ENCODE results near the gene ETF1.

The ETF1 gene

GRCh38 chr5:138560971-138561370 lies 17.9 kb upstream of the ETF1 start:
- no peak for DNase-seq

GRCh38 chr5:138559937-138560336 lies 16.9 kb upstream of the ETF1 start:
- no peak for DNase-seq

DNA sequence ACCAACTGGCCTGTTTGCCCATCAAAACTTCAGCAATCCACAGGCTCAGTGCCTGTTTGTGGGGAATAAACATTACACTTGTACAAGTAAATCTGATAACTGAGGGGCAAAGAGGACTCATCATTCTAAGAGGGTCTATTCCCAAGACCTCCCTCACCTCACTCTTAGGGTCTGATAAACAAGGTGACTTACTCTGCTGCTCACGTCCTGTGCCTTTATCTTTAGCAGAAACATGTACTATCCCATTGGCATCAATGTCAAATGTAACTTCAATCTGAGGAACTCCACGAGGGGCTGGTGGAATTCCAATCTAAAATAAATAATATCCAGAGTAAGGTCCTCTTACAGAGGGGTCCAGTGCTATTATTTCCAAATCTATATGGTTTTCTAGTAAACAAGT lies 14.6 kb upstream of the ETF1 start:
- DNase-seq: no peak

DNA sequence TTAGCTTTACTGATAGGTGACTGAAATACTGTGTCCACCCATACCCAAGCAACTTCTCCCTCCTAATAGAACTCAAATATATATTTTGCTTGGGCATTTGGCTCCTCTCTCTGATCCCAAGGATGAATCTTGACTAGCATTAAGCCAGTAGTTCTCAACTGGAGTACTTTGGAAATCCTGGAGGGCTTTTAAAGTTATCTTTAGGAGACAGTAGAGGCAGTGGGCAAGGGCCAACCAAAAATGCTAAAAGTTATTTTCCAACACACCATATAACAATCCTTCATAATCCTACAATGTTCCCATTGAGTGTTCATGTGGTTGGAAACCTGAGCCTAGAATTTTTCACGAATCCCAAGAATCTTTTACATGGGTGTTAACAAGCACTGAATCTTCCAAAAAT lies 11.1 kb upstream of the ETF1 start:
- DNase-seq: no peak

- no peak for DNase-seq
Observed at GRCh38 chr5:138553437-138554095, 10.5 kb upstream of the ETF1 start.

- DNase-seq: no peak
Observed at GRCh38 chr5:138552657-138553056, 9.6 kb upstream of the ETF1 start.

DNA sequence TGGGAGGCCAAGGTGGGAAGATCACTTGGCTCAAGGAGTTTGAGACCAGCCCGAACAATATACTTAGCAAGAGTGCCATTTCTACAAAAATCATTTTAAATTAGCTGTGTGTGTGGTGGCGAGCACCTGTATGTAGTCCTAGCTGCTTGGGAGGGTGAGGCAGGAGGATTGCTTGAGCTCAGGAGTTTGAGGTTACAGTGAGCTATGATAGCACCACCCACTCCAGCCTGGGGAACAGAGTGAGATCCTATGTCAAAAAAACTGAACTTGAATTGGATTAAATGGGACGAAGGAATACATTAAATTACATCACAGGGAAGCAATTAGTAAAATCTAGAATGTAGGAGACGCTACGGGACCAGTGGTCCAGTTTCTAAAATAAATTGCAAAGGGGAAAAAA lies 6.4 kb upstream of the ETF1 start:
- no peak for DNase-seq

GRCh38 chr5:138545919-138546562 lies 3.0 kb upstream of the ETF1 start:
- no peak for DNase-seq

DNA sequence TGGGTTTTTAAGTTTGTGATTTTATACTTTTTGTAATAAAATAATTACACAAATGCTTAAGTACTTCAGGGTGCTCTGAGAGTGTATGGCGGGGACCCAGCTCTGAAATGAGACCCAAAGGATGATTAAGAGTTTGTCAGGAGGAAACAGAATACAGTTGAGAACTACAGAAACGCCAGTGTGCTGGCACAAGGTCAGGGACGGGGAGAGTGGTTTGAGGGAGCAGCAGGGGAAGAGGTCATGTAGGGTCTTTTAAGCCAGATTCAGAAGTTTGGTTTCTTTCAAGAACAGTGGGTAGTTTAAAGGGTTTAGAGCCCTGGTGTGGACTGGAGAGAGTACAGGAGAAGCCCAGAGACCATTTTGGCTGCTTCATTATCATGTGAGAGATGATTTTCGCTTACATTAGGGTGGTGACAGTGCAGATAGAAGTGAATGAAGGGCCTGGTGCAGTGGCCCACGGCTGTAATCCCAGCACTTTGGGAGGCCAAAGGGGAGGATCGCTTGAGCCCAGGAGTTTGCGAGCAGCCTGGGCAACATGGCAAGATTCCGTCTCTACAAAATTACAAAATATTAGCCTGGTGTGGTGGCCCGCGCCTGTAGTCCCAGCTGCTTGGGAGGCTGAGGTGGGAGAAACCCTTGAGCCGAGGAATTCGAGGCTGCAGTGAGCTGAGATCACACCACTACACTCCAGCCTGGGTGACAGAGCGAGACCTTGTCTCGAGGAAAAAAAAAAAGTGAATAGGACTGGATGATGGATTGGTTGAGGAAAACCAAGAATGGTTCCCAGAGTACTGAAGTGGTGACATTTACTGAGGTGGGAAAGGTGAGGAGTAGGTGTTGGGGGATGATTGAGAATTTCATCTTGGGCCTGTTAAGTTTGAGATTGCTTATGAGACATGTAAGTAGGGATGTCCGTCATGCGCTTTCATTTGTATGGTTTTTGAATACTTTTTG lies 1.4 kb upstream of the ETF1 start:
- DNase-seq: peak; percentile 55

DNA sequence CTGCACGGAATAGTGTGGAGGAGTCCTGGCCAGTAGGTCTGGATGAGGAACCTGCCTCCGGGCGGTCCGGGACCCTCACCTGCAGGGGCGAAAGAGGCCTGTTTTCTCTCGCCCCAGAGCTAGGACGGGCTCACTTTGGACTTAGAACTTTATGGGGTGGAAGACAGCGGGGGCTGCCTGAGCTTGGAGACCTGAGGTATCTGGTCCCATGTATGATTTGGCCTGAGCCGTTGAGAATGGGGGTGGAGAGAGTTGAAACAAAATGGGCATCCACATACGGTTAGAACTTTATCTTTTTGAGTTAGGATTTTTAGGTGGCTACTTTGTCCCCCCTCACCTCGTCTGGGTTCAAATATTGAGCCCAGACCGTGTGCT lies 681 bp upstream of the ETF1 start:
- no peak for DNase-seq

DNA sequence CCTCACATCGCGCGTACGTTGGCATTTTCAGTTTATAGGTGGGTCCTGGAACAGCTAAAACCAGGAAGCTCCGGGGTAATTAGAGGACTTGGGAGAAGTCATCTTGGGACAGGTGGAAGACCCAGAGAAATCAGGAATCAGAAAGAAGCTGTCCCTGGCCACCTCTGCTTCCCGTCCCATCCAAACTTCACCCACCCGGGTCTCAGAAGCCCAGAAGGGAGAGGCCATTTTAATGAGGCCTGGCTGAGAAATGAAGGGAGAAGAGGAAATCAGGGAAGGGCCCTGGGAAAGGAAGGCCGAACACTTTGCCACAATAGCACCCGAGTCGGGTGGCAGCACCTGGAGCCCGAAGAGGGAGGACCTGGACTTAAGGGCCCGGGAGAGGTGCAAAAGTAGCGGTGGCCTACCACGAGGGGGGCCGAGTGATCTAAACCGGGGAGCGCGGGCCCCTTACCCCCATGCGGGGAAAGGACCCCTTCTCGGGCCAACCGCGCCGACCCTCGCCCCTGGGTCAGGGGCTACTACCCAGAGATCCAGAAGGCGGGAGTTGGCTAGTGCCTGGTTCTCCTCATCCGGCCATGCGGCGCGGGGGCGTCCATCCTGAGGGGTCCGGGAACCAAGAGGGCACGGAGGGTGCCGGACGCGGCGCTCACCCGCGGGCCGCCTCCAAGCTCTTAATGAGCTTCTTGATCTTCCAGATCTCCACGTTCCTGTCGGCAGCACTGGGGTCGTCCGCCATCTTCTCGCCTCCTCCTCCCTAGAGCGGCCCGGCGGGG lies 668 bp downstream of the ETF1 start:
- DNase-seq: no peak

GRCh38 chr5:138541511-138542179 lies 1.4 kb downstream of the ETF1 start:
- no peak for DNase-seq

DNA sequence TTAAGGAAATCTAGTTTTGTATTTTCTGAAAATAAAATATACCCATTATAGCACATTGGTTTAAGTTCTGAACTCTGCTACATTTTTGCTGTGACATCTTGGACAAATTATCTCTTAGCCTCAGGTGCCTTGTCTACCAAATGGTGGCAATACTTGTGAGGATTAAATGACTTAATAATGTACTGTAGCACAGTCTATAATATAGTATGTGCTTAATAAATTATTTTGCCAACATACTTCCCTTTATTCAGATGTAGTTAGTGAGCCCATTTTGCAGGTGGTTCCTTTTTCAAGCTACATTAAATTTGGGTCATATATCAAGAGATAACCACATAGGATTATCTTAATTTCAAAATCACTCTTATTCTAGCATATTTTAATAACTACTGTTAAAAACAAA lies 3.2 kb downstream of the ETF1 start:
- no peak for DNase-seq

- DNase-seq: no peak
Observed at GRCh38 chr5:138538943-138539627, 4.0 kb downstream of the ETF1 start.

DNA sequence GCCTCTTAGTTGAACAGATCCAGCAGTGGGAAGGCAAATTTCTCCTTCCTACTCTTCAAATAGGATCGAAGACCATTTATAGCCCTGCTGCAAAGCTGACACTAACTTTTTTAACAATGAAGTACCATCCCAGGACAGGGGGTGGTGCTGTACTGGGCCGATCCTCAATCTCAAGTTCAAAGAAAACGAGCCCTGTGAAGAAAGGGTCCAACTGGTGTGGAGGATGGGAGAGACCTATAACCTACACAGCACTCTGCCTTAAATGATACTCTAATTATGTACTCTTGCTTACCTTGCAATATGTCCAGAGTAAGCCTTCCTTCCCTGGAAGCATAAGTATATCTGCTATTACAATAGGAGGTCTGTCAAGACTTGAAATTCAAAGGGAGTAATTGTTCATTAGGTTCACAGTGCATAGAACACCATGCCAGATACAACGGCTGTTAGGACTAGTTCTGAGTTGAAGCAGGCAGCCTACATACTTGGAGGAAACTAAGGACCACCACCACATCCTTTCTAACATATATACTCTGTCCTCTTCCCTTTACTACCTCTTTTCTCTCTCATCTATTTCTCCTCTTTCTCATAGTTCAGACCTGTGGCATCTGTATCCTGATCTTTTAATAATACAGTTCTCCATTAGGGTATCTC lies 6.2 kb downstream of the ETF1 start:
- DNase-seq: no peak

- DNase-seq: no peak
Observed at GRCh38 chr5:138536215-138536614, 6.8 kb downstream of the ETF1 start.

- DNase-seq: no peak
Observed at GRCh38 chr5:138533973-138534941, 8.8 kb downstream of the ETF1 start.

- DNase-seq: no peak
Observed at GRCh38 chr5:138529812-138530211, 13.2 kb downstream of the ETF1 start.

GRCh38 chr5:138528744-138529469 lies 14.1 kb downstream of the ETF1 start:
- DNase-seq: no peak
